Breast epithelium (tissue), 3 donors: ENCODE data around the gene KPNA4.

Experiments
- POLR2A ChIP-seq: fragments of 450-650 bp; IDR thresholded peaks from one replicate; pipeline ENCODE4 v1.6.1; 2016; ENCODE audit warnings: antibody characterized with exemption, mild to moderate bottlenecking, moderate library complexity
- POLR2AphosphoS5 ChIP-seq, 3 donors: sonication (generic); formaldehyde crosslinking; IDR thresholded peaks; one replicate each; pipeline ENCODE4 v1.6.1; 2017; ENCODE audit warnings: antibody characterized with exemption in 3 of 3
- TF ChIP-seq, protein P1 (sequence below), 3 donors: fragments of 450-650 bp; IDR thresholded peaks; one replicate each; pipeline ENCODE4 v1.5.1; 2016 to 2017; ENCODE audit warnings: antibody characterized with exemption in 3 of 3, mild to moderate bottlenecking in 3 of 3, moderate library complexity in 3 of 3

GRCh38 chr3:160478338-160478737 is 87.0 kb downstream of the KPNA4 start:
- TF ChIP-seq, protein P1, sequence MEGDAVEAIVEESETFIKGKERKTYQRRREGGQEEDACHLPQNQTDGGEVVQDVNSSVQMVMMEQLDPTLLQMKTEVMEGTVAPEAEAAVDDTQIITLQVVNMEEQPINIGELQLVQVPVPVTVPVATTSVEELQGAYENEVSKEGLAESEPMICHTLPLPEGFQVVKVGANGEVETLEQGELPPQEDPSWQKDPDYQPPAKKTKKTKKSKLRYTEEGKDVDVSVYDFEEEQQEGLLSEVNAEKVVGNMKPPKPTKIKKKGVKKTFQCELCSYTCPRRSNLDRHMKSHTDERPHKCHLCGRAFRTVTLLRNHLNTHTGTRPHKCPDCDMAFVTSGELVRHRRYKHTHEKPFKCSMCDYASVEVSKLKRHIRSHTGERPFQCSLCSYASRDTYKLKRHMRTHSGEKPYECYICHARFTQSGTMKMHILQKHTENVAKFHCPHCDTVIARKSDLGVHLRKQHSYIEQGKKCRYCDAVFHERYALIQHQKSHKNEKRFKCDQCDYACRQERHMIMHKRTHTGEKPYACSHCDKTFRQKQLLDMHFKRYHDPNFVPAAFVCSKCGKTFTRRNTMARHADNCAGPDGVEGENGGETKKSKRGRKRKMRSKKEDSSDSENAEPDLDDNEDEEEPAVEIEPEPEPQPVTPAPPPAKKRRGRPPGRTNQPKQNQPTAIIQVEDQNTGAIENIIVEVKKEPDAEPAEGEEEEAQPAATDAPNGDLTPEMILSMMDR (IDR thresholded peaks at IDR 0.05): no peak
- no peak for TF ChIP-seq POLR2A
- TF ChIP-seq POLR2AphosphoS5 (IDR thresholded peaks at IDR 0.05): no peak
